Stimulated activated CD8-positive, alpha-beta memory T cell treated with anti-CD3 and anti-CD28 coated beads, Interleukin-7, amount 100 ng/mL, for 4 hours (primary cell): ENCODE results near the gene MYO6.

Experiments
- DNase-seq, 2 donors: peaks; one replicate each; pipeline ENCODE4 v3.0.0-alpha.2; 2020; ENCODE audit warnings: low read depth in 2 of 2

The MYO6 gene

DNA sequence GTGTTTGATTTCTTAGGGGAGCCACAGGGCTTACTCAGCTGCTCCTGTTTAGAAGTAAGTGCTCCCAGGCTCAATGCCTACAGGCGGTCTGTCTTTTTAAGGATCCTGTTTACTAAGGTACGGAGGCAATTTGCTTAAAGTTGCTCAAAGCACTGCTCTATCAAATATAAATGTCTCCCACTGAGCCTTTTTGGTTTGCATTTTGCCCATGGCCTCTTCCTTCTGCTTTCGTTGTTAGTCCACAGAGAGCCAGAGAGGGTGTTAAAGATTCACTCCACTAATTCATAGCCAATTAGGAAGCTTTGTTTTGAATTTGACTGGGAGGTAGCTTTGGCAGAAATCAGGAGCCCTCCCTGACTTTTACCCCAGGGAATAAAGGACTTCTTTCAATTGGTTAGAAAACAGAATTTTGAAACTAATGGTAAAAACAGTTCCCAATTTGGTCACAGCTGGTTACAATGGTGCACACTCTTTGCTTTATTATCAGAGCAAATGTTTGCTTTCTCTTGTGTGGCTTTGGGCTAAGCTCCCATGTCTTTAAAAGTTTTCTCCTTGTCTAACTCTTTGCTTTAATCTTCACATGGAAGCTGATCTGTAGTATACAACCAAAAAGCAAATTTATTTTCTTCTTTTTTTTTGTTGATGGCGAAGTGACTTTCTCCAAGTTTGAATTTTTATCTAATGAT, 197.2 kb downstream of the MYO6 start:
- no peak for DNase-seq

DNA sequence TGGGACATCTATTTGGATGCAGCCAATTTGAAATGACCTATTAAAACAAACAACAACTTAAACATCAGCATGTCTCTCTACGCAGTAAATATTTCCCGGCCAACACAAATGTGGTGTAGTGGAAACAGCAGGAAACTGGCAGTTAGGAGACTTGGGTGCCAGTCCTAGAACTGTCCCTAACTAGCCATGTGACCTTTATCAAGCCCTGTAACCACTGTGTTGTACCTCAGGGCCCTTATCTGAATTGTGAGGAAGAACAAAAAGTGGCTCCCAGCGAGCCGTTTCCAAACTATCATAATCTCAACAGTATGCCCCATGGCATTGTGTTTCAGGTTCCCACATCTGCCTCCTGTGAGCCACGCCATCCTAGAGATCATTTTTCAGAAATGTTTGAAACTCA, 198.9 kb downstream of the MYO6 start:
- no peak for DNase-seq

DNA sequence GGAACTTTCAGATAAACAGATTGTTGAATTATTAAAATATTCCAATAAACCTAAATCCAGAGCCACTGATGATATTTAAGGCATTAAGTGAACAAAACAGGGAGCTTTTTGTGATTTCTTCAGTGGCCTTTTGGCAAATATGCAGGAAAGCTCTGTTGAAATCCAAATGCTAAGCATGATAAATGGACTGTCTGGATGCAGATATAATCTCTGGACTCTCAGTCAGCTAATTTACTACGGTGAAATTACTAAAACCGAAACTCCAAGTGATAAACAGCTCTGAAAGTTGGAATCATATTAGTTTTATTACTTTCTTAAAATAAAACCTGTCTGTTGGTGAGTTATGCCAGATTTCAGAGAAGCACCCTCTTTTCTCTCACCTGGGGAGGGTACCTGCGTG, 203.1 kb downstream of the MYO6 start:
- DNase-seq: no peak

DNA sequence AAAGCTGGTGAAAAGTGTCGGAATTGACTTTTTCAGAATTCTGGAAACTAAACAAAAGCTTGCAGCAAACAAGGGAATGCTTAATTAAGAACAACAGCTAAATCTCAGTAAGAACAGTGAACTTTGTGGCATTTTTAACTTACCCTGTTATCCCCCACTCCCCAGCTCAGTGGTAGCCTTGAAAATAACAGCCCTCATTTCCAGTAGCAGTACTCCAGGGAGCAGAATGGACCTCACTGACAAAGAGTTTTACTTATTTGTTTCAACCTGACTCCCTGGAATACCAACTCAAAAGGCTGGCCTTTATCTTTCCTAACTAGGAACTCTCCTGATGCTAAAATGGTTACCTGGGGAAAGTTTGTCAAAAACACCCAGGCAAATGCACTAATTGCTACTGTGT, 214.5 kb downstream of the MYO6 start:
- DNase-seq: no peak

DNA sequence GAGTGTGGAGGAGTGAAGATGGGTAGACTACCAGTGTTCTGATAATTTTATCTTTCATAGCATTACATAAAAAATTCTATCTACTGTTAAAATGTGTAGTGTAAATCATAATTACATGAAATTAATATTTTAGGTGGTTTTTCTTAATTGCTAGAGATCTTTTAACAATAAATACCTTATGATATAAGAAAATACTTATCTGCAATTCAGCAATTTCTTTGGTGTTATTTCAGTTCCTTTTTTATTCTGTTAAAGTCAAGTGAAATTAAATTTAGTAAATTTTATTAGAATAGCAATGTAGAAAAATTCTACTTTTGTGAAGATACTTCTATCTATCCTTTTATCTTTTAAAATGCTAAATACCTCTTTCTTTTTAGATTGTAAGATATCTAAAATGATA, 219.1 kb downstream of the MYO6 start:
- DNase-seq: no peak
